ENCODE data around the gene KLRF1.

Gene KLRF1

GRCh38 chr12:9827209-9827888, at the start of gene KLRF1:
KLRF1 (plus strand) TSS chr12:9827481; CDS start chr12:9827545, 64 bp downstream.
- no peak for DNase-seq (ENCODE audit: low read depth in 3 of 3)

- no peak for DNase-seq (ENCODE audit: low read depth in 3 of 3)
Measured at GRCh38 chr12:9779209-9779608, 48.1 kb upstream of the KLRF1 start.

GRCh38 chr12:9781360-9781759, 45.9 kb upstream of the KLRF1 start:
- no peak for DNase-seq (ENCODE audit: low read depth in 3 of 3)

- no peak for DNase-seq (ENCODE audit: low read depth in 3 of 3)
Measured at GRCh38 chr12:9782547-9783382, 44.5 kb upstream of the KLRF1 start.

- DNase-seq (ENCODE audit: low read depth in 3 of 3): no peak
Measured at GRCh38 chr12:9784326-9784725, 43.0 kb upstream of the KLRF1 start.

- no peak for DNase-seq (ENCODE audit: low read depth in 3 of 3)
Measured at GRCh38 chr12:9784816-9785215, 42.5 kb upstream of the KLRF1 start.

GRCh38 chr12:9786726-9787717, 40.3 kb upstream of the KLRF1 start:
- no peak for DNase-seq (ENCODE audit: low read depth in 3 of 3)

- no peak for DNase-seq (ENCODE audit: low read depth in 3 of 3)
Measured at GRCh38 chr12:9792185-9792900, 34.9 kb upstream of the KLRF1 start.

GRCh38 chr12:9792961-9793617, 34.2 kb upstream of the KLRF1 start:
- DNase-seq (ENCODE audit: low read depth in 3 of 3): no peak

GRCh38 chr12:9793779-9794395, 33.4 kb upstream of the KLRF1 start:
- no peak for DNase-seq (ENCODE audit: low read depth in 3 of 3)

- DNase-seq (ENCODE audit: low read depth in 3 of 3): no peak
Measured at GRCh38 chr12:9794484-9795093, 32.7 kb upstream of the KLRF1 start.

GRCh38 chr12:9795945-9796344, 31.3 kb upstream of the KLRF1 start:
- DNase-seq (ENCODE audit: low read depth in 3 of 3): no peak

GRCh38 chr12:9796346-9796745, 30.9 kb upstream of the KLRF1 start:
- no peak for DNase-seq (ENCODE audit: low read depth in 3 of 3)

GRCh38 chr12:9796971-9797370, 30.3 kb upstream of the KLRF1 start:
- DNase-seq (ENCODE audit: low read depth in 3 of 3): no peak

- DNase-seq (ENCODE audit: low read depth in 3 of 3): peak; percentile 35 to 59 (median 43)
Measured at GRCh38 chr12:9797722-9798619, 29.3 kb upstream of the KLRF1 start.

GRCh38 chr12:9799961-9800360, 27.3 kb upstream of the KLRF1 start:
- DNase-seq (ENCODE audit: low read depth in 3 of 3): no peak

GRCh38 chr12:9805883-9806282, 21.4 kb upstream of the KLRF1 start:
- no peak for DNase-seq (ENCODE audit: low read depth in 3 of 3)

- DNase-seq (ENCODE audit: low read depth in 3 of 3): no peak
Measured at GRCh38 chr12:9806714-9807113, 20.6 kb upstream of the KLRF1 start.

- no peak for DNase-seq (ENCODE audit: low read depth in 3 of 3)
Measured at GRCh38 chr12:9808504-9808903, 18.8 kb upstream of the KLRF1 start.

All from stimulated activated CD4-positive, alpha-beta T cell treated with anti-CD3 and anti-CD28 coated beads, TNF-alpha, amount 100 ng/mL, for 48 hours (primary cell).